DLD1 (cell line): ENCODE measurements around the gene ORAI3.
"Not testable (repeated sequence)": the region's sequence is repeated elsewhere in the genome, so short reads cannot be mapped to it uniquely, and the experiment has no call there.

Source experiments
- in situ Hi-C: cut with HindIII; loops from 2 replicates; pipeline ENCODE4 v1.10.0; 2017; ENCODE audit warnings: low sequenced_read_pairs

Gene ORAI3

DNA sequence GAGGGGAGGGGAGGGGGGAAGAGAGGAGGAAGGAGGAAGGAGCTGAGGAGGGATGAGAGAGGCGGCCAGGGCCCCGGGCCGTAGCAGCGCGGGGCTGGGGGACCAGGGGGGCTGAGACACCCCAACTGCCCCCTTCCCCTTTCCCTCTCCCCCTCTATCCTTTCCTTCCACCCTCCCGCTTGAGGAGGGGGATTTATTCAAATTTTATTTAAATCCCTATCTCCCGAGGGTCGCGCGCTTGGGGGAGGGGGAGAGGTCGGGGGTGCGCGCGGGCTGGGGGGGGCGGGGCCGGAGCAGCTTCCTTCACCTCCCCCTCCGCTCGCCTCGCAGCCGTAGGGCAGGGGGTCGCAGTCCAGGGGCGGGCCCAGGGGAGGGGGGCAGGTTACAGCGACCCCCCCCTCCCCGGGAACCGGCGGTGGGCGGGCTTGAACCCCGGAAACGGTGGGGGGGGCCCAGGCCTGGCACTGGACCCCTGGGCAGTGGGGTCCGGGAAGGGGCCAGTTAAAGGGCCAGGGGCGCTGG, 25.3 kb upstream of the ORAI3 start, which contains the start of gene FBXL19:
TSS of gene FBXL19 (plus strand) at position 19 of the 522 bp plus-strand sequence. CDS start 2,183 bp downstream, outside the sequence.
- in situ Hi-C loops = no loop called here

- in situ Hi-C loops = no loop called here
Observed at GRCh38 chr16:30924076-30924912, 24.6 kb upstream of the ORAI3 start.

DNA sequence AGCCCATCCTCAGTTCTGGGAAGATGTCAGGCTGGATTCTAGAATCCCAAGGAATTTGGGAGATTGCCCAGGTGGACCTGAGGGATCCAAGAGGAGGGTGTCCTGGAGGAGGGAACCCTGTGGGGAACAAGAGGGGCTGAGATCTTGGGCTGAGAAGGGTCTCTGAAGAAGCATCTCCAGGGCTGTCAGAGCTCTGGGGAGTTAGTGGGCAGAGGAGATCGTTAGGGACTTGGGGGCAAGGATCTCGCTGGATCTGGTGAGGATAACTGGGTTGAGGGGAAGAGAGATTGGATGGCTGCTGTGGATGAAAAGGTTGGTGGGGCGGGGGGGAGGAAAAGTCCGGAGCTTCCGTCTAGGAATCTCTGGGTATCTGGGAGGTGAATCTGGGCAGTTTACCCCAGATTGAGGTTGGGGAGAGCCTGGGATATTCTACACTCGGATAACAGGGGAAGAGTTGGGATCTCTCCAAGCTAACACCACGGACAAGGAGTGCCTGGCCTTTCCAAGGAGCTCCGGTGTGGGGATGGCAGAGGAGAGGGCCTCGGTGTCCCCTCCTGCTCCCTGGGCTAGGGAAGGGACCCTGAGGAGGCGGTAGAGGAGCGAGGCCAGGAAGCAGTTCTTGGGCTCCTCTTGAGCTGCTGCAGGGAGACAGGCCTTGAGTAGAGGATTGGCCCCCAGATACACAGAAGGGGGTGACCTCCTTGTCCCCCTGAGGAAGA, 23.8 kb upstream of the ORAI3 start:
- in situ Hi-C loops = no loop called here

DNA sequence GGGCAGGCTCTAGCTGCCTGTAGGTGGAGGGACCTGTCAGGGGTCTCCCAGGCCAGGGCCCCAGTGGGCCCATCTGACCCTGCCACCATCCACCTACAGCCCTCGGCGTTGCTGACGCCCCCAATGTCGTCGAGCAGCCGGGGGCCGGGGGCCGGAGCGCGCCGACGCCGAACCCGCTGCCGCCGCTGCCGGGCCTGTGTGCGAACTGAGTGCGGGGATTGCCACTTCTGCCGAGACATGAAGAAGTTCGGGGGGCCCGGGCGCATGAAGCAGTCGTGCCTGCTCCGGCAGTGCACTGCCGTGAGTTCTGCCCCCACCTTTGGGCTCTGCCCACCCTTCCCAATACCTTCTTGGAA, 23.3 kb upstream of the ORAI3 start:
- in situ Hi-C loops = no loop called here

- in situ Hi-C loops = no loop called here
Observed at GRCh38 chr16:30925995-30926811, 22.7 kb upstream of the ORAI3 start.

GRCh38 chr16:30926937-30927788, 21.7 kb upstream of the ORAI3 start:
- in situ Hi-C loops = no loop called here

- in situ Hi-C loops = no loop called here
Observed at GRCh38 chr16:30927789-30928378, 21.0 kb upstream of the ORAI3 start.

- in situ Hi-C loops = no loop called here
Observed at GRCh38 chr16:30928390-30928789, 20.5 kb upstream of the ORAI3 start.

DNA sequence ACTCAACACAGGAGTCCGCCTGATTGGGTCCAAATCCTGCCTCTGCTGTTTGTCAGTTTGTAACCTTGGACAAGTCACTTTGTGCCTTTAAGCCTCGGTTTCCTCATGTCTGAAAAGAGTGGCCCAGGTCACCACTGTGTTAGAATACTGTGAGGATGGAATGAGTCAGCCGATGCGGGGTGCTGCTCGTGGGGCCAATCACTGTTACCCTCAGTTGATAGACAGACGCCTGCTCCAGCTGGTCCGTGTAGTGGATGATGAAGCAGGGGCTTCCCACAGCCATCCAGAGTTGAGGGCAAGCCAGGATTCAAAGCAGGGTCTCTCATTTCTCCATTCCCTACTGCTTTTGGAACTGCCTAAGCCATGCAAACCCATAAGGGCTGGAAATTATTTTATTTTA, 19.7 kb upstream of the ORAI3 start:
- in situ Hi-C loops = no loop called here

DNA sequence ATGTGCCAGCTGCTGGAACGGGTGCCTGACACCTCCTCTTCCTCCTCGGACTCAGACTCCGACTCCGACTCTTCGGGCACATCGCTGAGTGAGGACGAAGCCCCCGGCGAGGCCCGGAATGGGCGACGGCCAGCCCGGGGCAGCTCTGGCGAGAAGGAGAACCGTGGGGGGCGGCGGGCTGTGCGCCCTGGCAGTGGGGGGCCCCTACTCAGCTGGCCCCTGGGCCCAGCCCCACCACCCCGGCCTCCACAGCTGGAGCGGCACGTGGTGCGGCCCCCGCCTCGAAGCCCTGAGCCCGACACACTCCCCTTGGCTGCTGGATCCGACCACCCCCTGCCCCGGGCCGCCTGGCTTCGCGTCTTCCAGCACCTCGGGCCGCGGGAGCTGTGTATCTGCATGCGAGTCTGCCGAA, 18.7 kb upstream of the ORAI3 start:
- in situ Hi-C loops = no loop called here

DNA sequence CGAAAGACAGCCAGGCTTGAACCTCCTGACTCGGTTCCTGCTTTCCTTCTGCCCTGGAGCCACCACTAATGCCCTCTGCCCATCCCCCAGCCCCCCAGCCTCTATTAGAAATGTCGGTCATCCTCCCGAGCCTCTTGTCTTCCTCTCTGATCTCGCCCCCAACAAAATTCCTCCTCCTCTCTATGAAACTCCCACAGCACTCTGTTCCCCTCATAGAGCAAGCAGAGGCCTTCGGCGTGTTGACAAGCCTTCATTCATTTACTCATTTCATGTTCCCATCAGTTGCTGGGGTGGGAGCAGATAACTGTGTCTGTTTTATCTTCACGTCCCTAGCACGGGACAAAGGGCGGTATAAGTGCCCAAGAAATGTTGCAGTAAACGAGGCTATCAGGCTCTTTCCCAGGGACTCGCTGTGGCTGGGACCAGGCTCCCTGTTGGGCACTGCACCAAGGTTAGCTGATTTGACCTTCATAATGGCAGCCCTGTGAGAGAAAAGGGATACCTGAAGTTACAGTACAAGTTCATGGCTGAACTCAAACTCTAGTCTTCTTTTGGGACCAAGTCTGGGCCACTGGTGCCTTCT, 17.7 kb upstream of the ORAI3 start:
- in situ Hi-C loops = no loop called here

GRCh38 chr16:30934827-30935557, 13.9 kb upstream of the ORAI3 start:
- in situ Hi-C loops = no loop called here

DNA sequence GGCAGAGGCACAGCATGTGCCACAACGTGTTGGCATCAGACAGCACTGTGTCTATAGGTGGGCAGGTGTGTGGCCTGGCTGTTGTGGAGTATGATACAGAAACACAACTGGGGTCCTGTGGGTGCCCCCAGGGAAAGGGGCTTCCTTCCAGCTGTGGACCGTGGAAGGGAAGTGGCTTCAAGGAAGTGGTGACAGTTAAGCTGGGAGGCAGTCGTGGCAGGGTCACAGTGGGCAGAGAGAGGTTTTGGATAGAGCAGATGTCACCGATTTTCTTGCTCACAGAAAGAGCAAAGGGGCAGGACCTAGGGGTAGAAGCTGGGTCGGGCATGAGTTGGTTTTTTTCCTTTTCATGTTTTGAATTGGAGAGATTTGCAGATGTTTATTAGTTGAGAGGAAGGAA, 11.2 kb upstream of the ORAI3 start:
- in situ Hi-C loops = no loop called here

DNA sequence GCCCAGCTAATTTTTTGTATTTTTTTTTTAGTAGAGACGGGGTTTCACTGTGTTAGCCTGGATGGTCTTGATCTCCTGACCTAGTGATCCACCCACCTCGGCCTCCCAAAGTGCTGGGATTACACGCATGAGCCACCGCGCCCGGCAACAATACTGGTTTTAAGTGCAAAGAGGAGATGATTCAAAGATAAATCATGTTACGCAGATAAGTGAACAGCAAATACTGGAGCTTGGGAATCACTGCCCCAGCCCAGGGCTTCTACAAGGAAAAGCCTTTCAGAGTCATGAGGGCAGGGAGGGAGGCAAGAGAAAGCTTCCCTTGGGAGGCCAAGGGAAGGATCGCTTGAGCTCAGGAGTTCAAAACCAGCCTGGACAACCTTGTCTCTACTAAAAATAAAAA, 9.3 kb upstream of the ORAI3 start:
- in situ Hi-C loops = not testable (repeated sequence)

GRCh38 chr16:30941600-30942425, 7.1 kb upstream of the ORAI3 start:
- in situ Hi-C loops = no loop called here

- in situ Hi-C loops = no loop called here
Observed at GRCh38 chr16:30942426-30942806, 6.5 kb upstream of the ORAI3 start.

- in situ Hi-C loops = no loop called here
Observed at GRCh38 chr16:30944352-30944751, 4.5 kb upstream of the ORAI3 start.
